HepG2 (cell line): Measurements from ENCODE around the gene OPRL1. TPM values are rescaled to one million over a fixed set of nuclear protein-coding genes. Genes with fewer than 3 reads are reported as not detected.
A peak's percentile ranks its signal among the peaks of the same experiment; 100 is the strongest.

Experiments
- BRD4 ChIP-seq: sonication (generic); formaldehyde crosslinking; IDR thresholded peaks from 2 replicates; pipeline ENCODE4 v1.4.0; 2020; ENCODE audit warnings: missing genetic modification reagents
- CEBPZ ChIP-seq: IDR thresholded peaks from 2 replicates; pipeline ENCODE4 v1.6.1; 2012; ENCODE audit warnings: low read length, improper control_type of control experiment
- HCFC1 ChIP-seq: fragments of 150-350 bp; IDR thresholded peaks from 2 replicates; pipeline ENCODE4 v1.6.1; 2014; ENCODE audit warnings: low read depth, low read length
- HOXD1 ChIP-seq: sonication (generic); formaldehyde crosslinking; IDR thresholded peaks from 2 replicates; pipeline ENCODE4 v1.5.0; 2020; ENCODE audit warnings: missing genetic modification reagents
- IRF2 ChIP-seq: IDR thresholded peaks from 2 replicates; pipeline ENCODE4 v1.6.1; 2018; ENCODE audit warnings: missing genetic modification reagents, missing compliant biosample characterization
- TBX3 ChIP-seq: fragments of 450-650 bp; IDR thresholded peaks from 2 replicates; pipeline ENCODE4 v1.6.1; 2017; ENCODE audit warnings: antibody characterized with exemption, mild to moderate bottlenecking, inconsistent platforms, borderline replicate concordance
- TFDP1 ChIP-seq: IDR thresholded peaks from 2 replicates; pipeline ENCODE4 v1.6.1; 2016; ENCODE audit warnings: missing compliant biosample characterization, missing genetic modification reagents, borderline replicate concordance
- TFDP2 ChIP-seq: sonication (generic); formaldehyde crosslinking; IDR thresholded peaks from 2 replicates; pipeline ENCODE4 v1.4.0; 2020; ENCODE audit warnings: missing genetic modification reagents
- TGIF2 ChIP-seq: IDR thresholded peaks from 2 replicates; pipeline ENCODE4 v1.6.1; 2016; ENCODE audit warnings: control low read depth, missing compliant biosample characterization
- ZNF335 ChIP-seq: sonication (generic); formaldehyde crosslinking; IDR thresholded peaks from 2 replicates; pipeline ENCODE4 v1.4.0; 2020; ENCODE audit warnings: missing genetic modification reagents
- ZNF615 ChIP-seq: sonication (generic); formaldehyde crosslinking; IDR thresholded peaks from 2 replicates; pipeline ENCODE4 v1.5.0; 2020; ENCODE audit warnings: mild to moderate bottlenecking, missing genetic modification reagents, borderline replicate concordance
- ZNF644 ChIP-seq: IDR thresholded peaks from 2 replicates; pipeline ENCODE4 v1.6.1; 2016; ENCODE audit warnings: low read depth
- ZNF678 ChIP-seq: sonication (generic); formaldehyde crosslinking; IDR thresholded peaks from 2 replicates; pipeline ENCODE4 v1.4.0; 2020; ENCODE audit warnings: mild to moderate bottlenecking, missing genetic modification reagents
- ZNF737 ChIP-seq: sonication (generic); formaldehyde crosslinking; IDR thresholded peaks from 2 replicates; pipeline ENCODE4 v1.5.0; 2020; ENCODE audit warnings: missing genetic modification reagents, mild to moderate bottlenecking, borderline replicate concordance
- ZNF777 ChIP-seq: sonication (generic); formaldehyde crosslinking; IDR thresholded peaks from 2 replicates; pipeline ENCODE4 v1.4.0; 2020; ENCODE audit warnings: missing genetic modification reagents
- ZSCAN30 ChIP-seq: sonication (generic); formaldehyde crosslinking; IDR thresholded peaks from 2 replicates; pipeline ENCODE4 v1.5.0; 2020; ENCODE audit warnings: mild to moderate bottlenecking, missing genetic modification reagents
- polyA plus RNA-seq, 8 experiments: library from polyadenylated mRNA; depleted of rRNA in 3 of 8; stranded (reverse) in 7 of 8; unstranded in 1 of 8; fragments of >200 nt; fragmentation: Illumina TruSeq in 4 of 8; extraction: Trizol in 4 of 8; gene quantifications; 2 replicates each; pipeline versions ENCODE4 v1.2.1 to v1.2.3, GENCODE V29; 2011 to 2016; ENCODE audit warnings: low read depth in 4 of 8, missing spikeins in 1 of 8, mixed read lengths in 1 of 8; ENCODE audit not compliant: insufficient read depth in 1 of 8
- total RNA-seq, 5 experiments: library from RNA; depleted of rRNA; stranded (reverse); fragments of >200 nt; fragmentation: Illumina TruSeq; extraction: Trizol; gene quantifications; 2 replicates each; pipeline ENCODE4 v1.2.3, GENCODE V29; 2016; ENCODE audit warnings: low read depth in 1 of 5
- TF ChIP-seq, protein P1 (sequence below): sonication (generic); formaldehyde crosslinking; IDR thresholded peaks from 2 replicates; pipeline ENCODE4 v1.4.0; 2020; ENCODE audit warnings: missing genetic modification reagents
- TF ChIP-seq, protein P2 (sequence below): sonication (generic); formaldehyde crosslinking; IDR thresholded peaks from 2 replicates; pipeline ENCODE4 v1.5.0; 2020; ENCODE audit warnings: mild to moderate bottlenecking, low read depth, missing genetic modification reagents, borderline replicate concordance
- TF ChIP-seq, protein P3 (sequence below): sonication (generic); formaldehyde crosslinking; IDR thresholded peaks from 2 replicates; pipeline ENCODE4 v1.4.0; 2020; ENCODE audit warnings: missing genetic modification reagents

OPRL1 gene
- total and polyA plus RNA-seq, 2 of the 13 experiments (the other 11 are each of a cell fraction or from before 2014, with no cell fraction given) = 0.35 to 0.71 TPM

DNA sequence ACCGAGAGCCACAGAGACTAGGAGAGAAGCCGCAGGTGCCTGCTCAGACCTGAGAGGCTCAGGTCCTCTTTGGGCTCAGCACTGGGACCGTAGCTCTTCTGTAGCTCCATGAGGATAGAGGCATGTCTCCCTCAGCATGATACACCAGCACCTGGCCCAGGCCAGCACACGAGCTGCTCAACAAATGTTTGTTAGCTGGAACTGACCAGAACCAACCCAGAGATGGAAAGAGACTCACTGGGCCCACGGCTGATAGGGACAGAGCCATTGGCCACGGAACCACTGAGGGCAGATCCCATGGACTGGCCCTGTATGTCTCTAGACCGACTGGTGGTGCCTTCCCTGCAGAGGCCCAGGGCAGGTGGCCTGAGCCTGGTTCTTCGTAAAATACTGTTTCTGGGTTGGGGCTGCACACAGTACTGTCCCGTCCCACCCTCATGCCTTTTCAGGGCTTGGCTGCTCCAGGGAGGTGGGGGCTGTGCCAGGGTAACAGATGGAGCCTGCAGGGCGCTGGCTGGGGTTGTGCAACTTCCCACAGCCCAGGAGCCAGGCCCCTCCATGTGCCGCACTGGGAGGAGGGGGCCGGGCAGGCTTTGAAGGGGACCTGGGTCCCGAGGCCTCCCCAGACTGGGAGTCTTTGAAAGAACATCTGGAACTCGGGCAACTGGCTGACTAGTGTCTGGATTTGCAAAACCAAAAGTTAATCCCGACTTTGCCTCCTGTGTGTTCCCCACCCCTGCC, 38.7 kb upstream of the OPRL1 start (continued):
- TF ChIP-seq, protein P1, sequence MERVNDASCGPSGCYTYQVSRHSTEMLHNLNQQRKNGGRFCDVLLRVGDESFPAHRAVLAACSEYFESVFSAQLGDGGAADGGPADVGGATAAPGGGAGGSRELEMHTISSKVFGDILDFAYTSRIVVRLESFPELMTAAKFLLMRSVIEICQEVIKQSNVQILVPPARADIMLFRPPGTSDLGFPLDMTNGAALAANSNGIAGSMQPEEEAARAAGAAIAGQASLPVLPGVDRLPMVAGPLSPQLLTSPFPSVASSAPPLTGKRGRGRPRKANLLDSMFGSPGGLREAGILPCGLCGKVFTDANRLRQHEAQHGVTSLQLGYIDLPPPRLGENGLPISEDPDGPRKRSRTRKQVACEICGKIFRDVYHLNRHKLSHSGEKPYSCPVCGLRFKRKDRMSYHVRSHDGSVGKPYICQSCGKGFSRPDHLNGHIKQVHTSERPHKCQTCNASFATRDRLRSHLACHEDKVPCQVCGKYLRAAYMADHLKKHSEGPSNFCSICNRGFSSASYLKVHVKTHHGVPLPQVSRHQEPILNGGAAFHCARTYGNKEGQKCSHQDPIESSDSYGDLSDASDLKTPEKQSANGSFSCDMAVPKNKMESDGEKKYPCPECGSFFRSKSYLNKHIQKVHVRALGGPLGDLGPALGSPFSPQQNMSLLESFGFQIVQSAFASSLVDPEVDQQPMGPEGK (CRISPR knock-in tag) = peak; percentile 99
- TF ChIP-seq CEBPZ (no peak), TGIF2 (peak; percentile 28; the same call in 1 of the 2 replicates), HOXD1 (CRISPR knock-in tag) (peak; percentile 65), ZNF644 (no peak), TBX3 (no peak), ZSCAN30 (CRISPR knock-in tag) (no peak), ZNF777 (CRISPR knock-in tag) (peak; percentile 67; the same call in 1 of the 2 replicates), ZNF678 (CRISPR knock-in tag) (0 out of 2 replicates have a peak, but pooled peaks have one; percentile 22), TFDP2 (CRISPR knock-in tag) (no peak; the same call in 1 of the 2 replicates), BRD4 (CRISPR knock-in tag) (no peak; the same call in 1 of the 2 replicates), ZNF615 (0 out of 2 replicates have a peak, but pooled peaks have one; percentile 77), ZNF335 (CRISPR knock-in tag) (no peak), ZNF737 (CRISPR knock-in tag) (0 out of 2 replicates have a peak, but pooled peaks have one; percentile 69), IRF2 (no peak; the same call in 1 of the 2 replicates), TFDP1 (CRISPR knock-in tag) (peak; percentile 76), HCFC1 (no peak)
- TF ChIP-seq, protein P2, sequence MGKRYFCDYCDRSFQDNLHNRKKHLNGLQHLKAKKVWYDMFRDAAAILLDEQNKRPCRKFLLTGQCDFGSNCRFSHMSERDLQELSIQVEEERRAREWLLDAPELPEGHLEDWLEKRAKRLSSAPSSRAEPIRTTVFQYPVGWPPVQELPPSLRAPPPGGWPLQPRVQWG (CRISPR knock-in tag) = no peak
- TF ChIP-seq, protein P3, sequence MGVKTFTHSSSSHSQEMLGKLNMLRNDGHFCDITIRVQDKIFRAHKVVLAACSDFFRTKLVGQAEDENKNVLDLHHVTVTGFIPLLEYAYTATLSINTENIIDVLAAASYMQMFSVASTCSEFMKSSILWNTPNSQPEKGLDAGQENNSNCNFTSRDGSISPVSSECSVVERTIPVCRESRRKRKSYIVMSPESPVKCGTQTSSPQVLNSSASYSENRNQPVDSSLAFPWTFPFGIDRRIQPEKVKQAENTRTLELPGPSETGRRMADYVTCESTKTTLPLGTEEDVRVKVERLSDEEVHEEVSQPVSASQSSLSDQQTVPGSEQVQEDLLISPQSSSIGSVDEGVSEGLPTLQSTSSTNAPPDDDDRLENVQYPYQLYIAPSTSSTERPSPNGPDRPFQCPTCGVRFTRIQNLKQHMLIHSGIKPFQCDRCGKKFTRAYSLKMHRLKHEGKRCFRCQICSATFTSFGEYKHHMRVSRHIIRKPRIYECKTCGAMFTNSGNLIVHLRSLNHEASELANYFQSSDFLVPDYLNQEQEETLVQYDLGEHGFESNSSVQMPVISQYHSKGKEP (CRISPR knock-in tag) = 0 out of 2 replicates have a peak, but pooled peaks have one; percentile 37
